Neural progenitor cell (in vitro differentiated cells): ENCODE measurements around the gene POLE.

Experiments
- CTCF ChIP-seq: fragments of 200-600 bp; sonication (generic); IDR thresholded peaks from 2 replicates; pipeline ENCODE4 v1.5.1; 2017; ENCODE audit warnings: antibody characterized with exemption, mild to moderate bottlenecking
- EZH2phosphoT487 ChIP-seq: fragments of 200-600 bp; sonication (generic); IDR thresholded peaks from 2 replicates; pipeline ENCODE4 v1.6.1; 2017; ENCODE audit warnings: antibody characterized with exemption

- no peak for TF ChIP-seq EZH2phosphoT487
- TF ChIP-seq CTCF = no peak
Measured at GRCh38 chr12:132707241-132707640, 20.1 kb upstream of the POLE start.
